Mononuclear cell (primary cell): ENCODE measurements around the gene ADAP1. TPM values are rescaled to one million over a fixed set of nuclear protein-coding genes. Genes with fewer than 3 reads are reported as not detected.
"Not testable (repeated sequence)": the region's sequence is repeated elsewhere in the genome, so short reads cannot be mapped to it uniquely, and the experiment has no call there.

Experiments
- H3K27me3 ChIP-seq: 2 replicates; pipeline ENCODE4 v1.6.0; 2011; ENCODE audit warnings: low read length, control low read depth; ENCODE audit not compliant: insufficient read depth
- H3K4me1 ChIP-seq: 2 replicates; pipeline ENCODE4 v1.5.1; 2011; ENCODE audit warnings: mild to moderate bottlenecking, low read length, control low read depth; ENCODE audit not compliant: insufficient read depth
- H3K4me3 ChIP-seq: 2 replicates; pipeline ENCODE4 v1.5.1; 2011; ENCODE audit warnings: mild to moderate bottlenecking, low read length, moderate library complexity
- H3K9me3 ChIP-seq: 2 replicates; pipeline ENCODE4 v1.5.1; 2011; ENCODE audit warnings: low read depth, mild to moderate bottlenecking, control low read depth, low read length
- total RNA-seq: library from RNA; depleted of rRNA; stranded (reverse); fragments of >200 nt; gene quantifications from one replicate; pipeline ENCODE4 v1.2.3, GENCODE V29; 2012

ADAP1 gene
- total RNA-seq, 1 donor = 24.3 TPM

DNA sequence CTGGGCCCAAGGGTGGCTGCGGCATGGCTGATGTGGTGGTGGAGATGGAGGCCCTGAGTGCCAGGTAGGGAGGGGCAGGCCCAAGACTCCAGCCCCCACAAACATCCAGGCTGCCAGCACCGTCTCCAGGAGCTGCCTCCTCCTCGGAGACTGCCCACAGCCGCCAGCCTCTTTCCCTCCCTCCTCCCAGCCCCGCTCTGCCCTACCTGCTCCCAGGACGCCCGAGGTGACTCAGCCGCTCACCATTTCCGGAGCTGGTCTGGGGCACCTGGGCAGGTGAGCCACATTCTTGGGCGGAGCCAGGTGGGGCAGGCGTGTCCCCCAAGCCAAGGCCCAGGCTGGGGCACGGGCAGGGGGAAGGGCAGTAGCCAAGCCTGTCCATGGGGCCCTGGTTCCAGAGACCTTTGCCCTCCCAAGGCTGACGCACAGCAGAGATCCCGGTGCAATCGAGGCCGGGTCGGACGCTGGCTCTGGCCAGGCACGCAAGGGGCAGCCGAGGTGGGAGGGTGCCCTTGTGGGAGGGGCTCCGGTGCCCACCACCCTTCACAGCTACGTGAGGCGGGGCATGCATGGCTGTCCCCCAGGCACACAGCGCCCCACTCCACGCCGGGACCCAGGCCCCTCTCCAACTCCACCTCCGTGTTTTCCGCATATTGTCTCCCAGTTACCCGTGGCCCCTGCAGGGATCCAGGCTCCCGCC is 8.8 kb downstream of the ADAP1 start:
- H3K4me3 ChIP-seq = no peak overlapping the region
- peaks cover 20% of the 10 kb centered on the region for H3K4me1 ChIP-seq
- no peaks in the 10 kb centered on the region for H3K9me3 ChIP-seq
- no peaks in the 10 kb centered on the region for H3K27me3 ChIP-seq

DNA sequence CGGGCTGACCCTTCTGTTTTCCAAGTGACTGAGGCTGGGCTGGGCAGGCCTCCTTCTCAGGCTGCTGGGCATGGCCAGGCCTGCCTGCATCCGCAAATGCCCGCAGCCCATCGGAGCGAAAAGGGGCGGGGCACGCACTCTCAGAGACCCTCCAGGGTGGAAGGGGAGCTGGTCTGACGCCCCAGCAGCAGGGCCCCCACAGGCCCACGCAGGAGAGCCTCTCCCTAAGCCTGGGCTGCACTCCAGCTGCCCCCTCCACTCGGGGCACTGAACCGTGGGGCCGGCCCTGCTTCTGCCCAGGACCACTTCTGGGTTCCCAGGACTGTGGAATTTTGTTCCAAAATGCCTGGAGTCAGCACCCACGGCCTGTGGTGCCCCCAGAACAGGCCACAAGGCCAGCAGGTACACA is 9.3 kb downstream of the ADAP1 start:
- Histone ChIP-seq H3K27me3 (no peaks in the 10 kb centered on the region), H3K9me3 (no peaks in the 10 kb centered on the region), H3K4me1 (peaks cover 16% of the 10 kb centered on the region), H3K4me3 (no peak overlapping the region)

DNA sequence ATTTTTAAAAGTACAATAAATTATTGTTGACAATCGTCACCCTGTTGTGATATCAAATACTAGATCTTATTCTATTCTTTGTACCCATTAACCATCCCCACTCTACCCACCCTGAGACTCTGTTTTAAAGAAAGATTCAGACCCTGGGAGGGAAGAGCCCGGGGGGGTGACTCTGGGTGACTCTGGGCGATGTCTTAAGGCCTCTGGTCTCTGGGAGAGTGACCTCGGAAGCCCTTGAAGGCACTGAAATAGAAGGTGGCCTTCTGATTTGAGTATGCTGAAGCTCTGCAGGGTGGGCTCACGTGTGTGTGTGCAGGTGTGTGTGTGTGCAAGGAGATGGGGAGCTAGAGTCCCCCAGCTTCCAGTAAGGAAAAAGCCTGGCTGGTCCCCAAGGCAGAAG is 9.7 kb downstream of the ADAP1 start:
- H3K27me3 ChIP-seq = no peaks in the 10 kb centered on the region
- no peaks in the 10 kb centered on the region for H3K9me3 ChIP-seq
- peaks cover 17% of the 10 kb centered on the region for H3K4me1 ChIP-seq
- H3K4me3 ChIP-seq = no peak overlapping the region

DNA sequence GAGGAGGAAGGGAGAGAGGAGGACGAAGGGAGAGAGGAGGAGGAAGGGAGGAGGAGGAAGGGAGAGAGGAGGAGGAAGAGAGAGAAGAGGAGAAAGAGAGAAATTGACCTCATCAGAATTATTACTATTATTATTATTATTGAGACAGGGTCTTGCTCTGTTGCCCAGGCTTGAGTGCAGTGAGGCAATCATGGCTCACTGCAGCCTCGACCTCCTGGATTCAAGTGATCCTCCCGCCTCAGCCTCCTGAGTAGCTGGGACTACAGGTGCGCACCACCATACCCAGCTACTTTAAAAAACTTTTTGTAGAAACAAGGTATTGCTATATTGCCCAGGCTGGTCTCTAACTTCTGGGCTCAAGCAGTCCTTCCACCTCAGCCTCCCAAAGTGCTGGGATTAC is 10.7 kb downstream of the ADAP1 start:
- not testable (repeated sequence) for H3K27me3 ChIP-seq, H3K4me3 ChIP-seq, H3K4me1 ChIP-seq, H3K9me3 ChIP-seq

DNA sequence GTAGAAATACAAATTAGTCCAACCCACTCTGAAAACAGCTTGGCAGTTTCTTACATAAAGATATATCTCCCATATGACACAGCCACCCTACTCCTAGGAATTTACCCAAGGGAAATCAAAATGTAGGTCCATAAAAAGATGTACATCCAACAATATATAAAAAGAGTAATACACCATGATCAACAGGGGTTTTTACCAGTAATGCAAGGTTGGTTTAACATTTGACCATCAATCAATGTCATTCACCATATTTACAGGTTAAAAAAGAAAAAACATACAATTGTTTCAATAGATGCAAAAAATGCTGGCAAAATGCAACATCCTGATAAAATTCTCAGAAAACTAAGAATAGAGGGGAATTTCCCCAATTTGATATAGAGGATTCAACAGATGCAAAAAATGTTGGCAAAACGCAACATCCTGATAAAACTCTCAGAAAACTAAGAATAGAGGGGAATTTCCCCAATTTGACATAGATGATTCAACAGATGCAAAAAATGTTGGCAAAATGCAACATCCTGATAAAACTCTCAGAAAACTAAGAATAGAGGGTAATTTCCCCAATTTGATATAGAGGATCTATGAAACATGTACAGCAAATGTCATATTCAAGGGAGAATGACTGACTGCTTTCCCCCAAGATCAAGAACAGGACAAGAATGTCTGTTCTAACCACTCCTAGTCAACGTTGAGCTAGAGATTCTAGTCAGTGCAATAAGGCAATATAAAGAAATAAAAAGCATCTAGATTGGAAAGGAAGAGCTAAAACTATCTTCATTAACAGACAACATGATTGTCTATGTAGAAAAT is 13.7 kb downstream of the ADAP1 start:
- Histone ChIP-seq H3K9me3 (no peaks in the 10 kb centered on the region), H3K27me3 (no peaks in the 10 kb centered on the region), H3K4me3 (no peak overlapping the region), H3K4me1 (peaks cover 15% of the 10 kb centered on the region)

DNA sequence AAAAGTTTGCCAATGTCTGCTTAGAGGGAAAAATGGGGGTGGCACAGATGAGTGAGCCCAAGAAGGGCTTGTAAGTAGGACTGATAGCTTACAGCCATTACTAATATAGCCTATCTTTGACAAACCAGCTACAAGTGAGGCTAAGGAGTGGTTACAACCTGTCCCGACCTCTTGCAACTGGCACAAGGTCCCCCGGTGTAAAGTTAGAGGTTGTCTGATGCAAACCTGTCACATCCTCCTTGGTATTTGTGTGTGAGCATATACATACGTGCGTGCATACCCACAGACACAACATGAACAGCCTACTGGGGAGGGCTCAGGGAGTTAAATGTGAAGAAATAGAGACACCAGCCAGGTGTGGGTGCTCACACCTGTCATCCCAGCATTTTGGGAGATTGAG is 14.6 kb downstream of the ADAP1 start:
- H3K9me3 ChIP-seq = no peaks in the 10 kb centered on the region
- no peaks in the 10 kb centered on the region for H3K27me3 ChIP-seq
- H3K4me1 ChIP-seq = peaks cover 15% of the 10 kb centered on the region
- no peak overlapping the region for H3K4me3 ChIP-seq

DNA sequence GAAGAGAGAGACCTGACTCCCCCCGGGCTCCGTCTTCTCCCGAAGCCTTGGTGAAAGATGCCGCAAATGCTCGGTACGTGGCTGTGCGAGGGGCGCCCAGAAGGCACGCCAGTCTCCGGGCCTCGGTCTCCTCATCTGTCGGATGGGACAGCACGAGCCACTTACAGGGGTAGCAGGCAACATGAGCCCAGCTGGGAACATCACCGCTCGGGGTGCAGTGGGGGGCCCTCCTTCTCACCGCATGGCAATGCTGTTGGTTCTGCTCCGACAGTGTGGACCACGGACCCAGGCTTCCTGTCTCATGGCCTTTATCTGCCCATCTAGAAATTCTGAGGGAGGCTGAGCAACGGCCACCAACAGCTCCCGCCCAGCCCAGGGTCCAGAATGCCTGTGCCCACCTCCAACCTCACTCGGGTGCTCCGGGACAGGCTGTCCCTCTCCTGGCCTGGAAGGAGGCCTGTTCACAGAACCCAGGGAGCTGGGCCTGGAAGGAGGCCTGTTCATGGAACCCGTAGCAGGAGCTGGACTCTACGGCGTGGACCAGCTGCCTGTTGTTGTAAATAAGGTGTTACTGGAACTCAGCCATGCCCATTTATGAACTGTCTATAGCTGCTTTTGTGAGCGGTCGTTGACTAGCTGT is 15.8 kb downstream of the ADAP1 start:
- H3K27me3 ChIP-seq = no peaks in the 10 kb centered on the region
- no peaks in the 10 kb centered on the region for H3K9me3 ChIP-seq
- peaks cover 15% of the 10 kb centered on the region for H3K4me1 ChIP-seq
- no peak overlapping the region for H3K4me3 ChIP-seq

DNA sequence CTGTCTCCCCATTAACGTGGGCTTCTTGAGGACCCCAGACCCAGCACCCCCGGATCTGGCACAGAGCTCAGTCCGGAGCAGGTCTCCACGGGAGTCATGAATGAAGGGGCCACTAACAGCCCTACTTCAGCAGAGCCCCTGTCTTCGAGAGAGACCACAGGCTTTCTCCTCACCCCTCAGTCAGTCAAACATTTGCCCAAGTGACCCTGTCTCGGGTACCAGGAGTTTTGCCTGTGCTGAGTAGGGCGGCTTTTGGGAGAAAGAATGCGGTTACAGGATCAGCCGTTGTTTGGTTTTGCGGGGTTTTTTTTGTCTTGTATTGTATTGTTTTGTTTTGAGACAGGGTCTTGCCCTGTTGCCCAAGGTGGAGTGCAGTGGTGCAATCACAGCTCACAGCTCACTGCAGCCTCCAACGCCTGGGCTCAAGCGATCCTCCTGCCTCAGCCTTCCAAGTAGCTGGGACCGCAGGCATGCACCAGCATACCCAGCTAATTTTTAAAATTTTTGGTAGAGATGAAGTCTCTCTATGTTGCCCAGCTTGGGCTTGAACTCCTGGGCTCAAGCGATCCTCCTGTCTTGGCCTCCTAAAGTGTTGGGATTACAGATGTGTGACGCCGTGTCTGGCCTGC is 16.5 kb downstream of the ADAP1 start:
- Histone ChIP-seq H3K4me1 (peaks cover 15% of the 10 kb centered on the region), H3K9me3 (no peaks in the 10 kb centered on the region), H3K27me3 (no peaks in the 10 kb centered on the region), H3K4me3 (no peak overlapping the region)

DNA sequence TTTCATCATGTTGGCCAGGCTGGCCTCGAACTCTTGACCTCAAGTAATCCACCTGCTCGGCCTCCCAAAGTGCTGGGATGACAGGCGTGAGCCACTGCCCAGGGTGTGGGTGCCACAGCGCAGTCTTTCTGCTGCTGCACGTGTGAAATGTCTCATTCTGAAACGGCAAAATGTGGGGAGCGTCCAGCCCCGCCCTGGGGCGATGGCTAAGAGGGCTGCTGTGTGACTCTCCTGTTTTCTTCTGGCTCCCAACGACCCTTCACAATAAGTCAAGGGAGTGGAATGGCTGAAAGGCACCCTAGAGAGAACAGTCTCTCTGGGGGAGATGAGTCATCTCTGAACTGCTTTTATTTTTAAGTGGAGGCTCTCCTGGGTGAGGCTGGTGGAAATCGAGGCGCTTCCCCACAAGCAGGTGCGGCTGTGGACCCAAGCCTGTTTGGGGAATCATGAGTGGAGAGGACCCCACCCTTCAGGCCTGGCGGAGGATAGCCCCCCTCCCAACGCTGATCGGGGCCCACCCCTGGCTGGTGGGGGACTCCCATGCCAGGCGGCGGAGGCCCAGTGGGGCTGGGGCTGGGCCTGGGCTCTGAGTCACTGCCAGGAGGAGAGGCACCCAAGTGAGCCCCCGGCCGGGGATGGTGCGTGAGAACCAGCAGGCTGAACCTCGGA is 18.0 kb downstream of the ADAP1 start:
- no peaks in the 10 kb centered on the region for H3K27me3 ChIP-seq
- H3K4me3 ChIP-seq = no peak overlapping the region
- H3K9me3 ChIP-seq = no peaks in the 10 kb centered on the region
- H3K4me1 ChIP-seq = peaks cover 29% of the 10 kb centered on the region

DNA sequence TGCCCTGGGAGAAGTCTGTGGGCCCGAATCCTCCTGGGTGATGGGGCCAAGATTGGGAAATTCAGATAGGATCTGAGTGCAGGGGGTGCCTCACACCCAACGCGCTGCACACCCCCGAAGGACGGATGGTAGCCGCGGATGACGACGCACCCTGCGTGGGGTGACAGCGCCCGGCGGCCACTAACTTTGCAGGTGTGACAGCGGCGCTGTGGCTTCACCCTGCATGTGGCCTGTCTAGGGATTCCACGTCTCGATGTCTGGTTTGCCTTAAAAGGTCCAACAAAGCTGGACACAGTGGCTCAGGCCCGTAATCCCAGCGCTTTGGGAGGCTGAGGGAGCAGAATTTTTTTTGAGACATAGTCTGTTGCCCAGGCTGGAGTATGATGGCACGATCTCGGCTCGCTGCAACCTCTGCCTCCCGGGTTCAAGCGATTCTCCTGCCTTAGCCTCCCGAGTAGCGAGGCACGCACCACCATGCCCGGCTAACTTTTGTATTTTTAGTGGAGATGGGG is 18.6 kb downstream of the ADAP1 start:
- H3K4me1 ChIP-seq = peaks cover 33% of the 10 kb centered on the region
- no peaks in the 10 kb centered on the region for H3K27me3 ChIP-seq
- H3K4me3 ChIP-seq = no peak overlapping the region
- no peaks in the 10 kb centered on the region for H3K9me3 ChIP-seq

DNA sequence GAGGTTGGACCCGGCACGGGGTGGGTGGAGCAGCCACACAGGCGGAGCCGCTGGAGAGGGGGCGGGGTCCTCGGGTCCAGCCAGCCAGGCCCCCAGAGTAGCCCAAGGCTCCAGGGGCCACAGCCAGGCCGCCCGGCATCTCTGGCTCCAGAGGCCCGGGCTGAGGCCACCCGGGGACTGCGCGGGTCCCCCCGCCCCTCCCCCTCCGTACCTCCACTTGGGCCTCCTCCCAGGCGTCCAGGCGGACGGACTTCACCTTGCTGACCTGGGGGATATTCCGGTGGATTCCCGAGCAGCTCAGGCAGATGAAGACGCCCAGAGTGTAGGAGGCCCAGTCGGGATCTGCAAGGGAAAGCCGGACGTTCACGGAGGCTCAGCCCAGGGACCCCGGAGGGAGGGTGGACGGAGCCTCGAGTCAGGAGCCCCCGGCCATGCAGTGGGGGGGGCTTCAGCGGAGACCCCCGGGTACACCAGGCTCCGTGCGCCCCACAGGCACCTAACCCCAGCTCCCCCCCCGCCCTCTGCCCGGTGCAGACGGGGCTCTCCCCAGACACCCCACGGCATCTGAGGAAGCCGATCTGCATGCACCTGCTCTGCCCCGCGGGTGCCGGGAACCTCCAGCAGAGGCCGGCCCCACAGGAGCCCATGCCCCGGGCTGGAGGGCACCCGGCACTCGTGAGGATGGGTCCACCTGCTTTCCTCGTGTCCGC is 19.2 kb downstream of the ADAP1 start:
- no peaks in the 10 kb centered on the region for H3K9me3 ChIP-seq

DNA sequence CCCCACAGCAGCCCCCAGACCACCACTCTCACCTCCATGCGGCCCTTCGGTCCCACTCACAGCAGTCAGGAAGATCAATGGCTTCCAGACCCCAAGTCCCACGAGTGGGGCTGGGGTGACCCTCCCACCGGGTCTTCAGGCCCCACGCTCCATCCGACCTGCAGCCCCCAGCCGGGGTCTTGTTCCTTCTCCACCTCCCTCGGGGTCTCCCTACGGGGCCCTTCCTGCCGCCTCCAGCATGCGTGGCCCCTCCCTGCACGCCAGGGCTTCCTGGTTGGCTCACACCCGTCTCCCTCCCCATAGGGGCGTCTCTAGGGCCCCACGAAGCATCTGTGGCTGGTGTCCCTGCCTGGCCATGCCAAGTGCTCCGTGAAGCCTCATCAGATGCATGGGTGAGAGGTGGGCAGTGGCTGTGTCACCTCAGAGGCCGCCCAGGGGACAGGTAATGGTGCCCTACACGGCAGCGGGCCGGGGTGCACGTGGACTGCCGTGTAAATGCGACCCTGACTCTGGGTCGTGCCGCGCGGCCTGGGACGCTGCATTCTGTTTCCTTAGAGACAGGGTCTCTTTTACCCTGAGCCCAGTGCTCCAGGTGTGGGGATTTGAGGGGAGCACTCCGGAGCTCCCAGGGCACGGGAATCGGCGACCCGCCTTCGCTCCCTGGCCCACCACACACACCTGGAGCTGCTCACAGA is 19.9 kb downstream of the ADAP1 start:
- Histone ChIP-seq H3K4me3 (no peak overlapping the region), H3K4me1 (peaks cover 38% of the 10 kb centered on the region), H3K9me3 (no peaks in the 10 kb centered on the region), H3K27me3 (no peaks in the 10 kb centered on the region)

More for the DNA sequence above, 19.2 kb downstream of the ADAP1 start:
- Histone ChIP-seq H3K4me1 (peaks cover 36% of the 10 kb centered on the region), H3K27me3 (no peaks in the 10 kb centered on the region), H3K4me3 (no peak overlapping the region)

DNA sequence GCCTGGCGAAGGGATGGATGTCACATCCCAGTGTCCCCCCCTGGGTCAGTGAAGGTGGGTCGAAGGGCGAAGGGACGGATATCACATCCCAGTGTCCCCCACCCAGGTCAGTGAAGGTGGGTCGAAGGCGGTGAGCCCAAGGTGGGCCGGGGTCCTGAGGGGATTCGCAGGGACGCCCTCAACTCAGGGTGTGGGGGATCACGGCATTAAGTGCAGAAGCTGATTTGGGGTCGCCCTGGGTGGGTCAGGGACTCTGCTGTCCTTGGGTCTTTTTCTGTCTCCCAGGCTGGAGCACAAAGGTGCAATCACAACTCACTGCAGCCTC is 21.9 kb downstream of the ADAP1 start:
- Histone ChIP-seq H3K9me3 (no peaks in the 10 kb centered on the region), H3K4me1 (peaks cover 56% of the 10 kb centered on the region), H3K27me3 (no peaks in the 10 kb centered on the region), H3K4me3 (no peak overlapping the region)
